Activated T-cell treated with anti-CD3 and anti-CD28 coated beads, Interleukin-2, amount 50 U/mL, for 24 hours (primary cell): ENCODE results near the gene LRSAM1.
"Not testable (repeated sequence)": the region's sequence is repeated elsewhere in the genome, so short reads cannot be mapped to it uniquely, and the experiment has no call there.

Source experiments
- DNase-seq: peaks from one replicate; pipeline ENCODE4 v3.0.0-alpha.2; 2020
- H3K27ac Mint-ChIP-seq: 2 replicates; pipeline ENCODE4 v1.8.0; 2020; ENCODE audit warnings: mild to moderate bottlenecking, mixed read lengths
- H3K27me3 Mint-ChIP-seq: 2 replicates; pipeline ENCODE4 v1.8.0; 2020; ENCODE audit warnings: mixed read lengths
- H3K36me3 Mint-ChIP-seq: 2 replicates; pipeline ENCODE4 v1.8.0; 2020; ENCODE audit warnings: low read depth, mixed read lengths
- H3K4me1 Mint-ChIP-seq: 2 replicates; pipeline ENCODE4 v1.8.0; 2020; ENCODE audit warnings: low read depth, mixed read lengths
- H3K4me3 Mint-ChIP-seq: 2 replicates; pipeline ENCODE4 v1.8.0; 2020; ENCODE audit warnings: mild to moderate bottlenecking, moderate library complexity, mixed read lengths
- H3K9me3 Mint-ChIP-seq: 2 replicates; pipeline ENCODE4 v1.8.0; 2020; ENCODE audit warnings: mixed read lengths

The LRSAM1 gene

DNA sequence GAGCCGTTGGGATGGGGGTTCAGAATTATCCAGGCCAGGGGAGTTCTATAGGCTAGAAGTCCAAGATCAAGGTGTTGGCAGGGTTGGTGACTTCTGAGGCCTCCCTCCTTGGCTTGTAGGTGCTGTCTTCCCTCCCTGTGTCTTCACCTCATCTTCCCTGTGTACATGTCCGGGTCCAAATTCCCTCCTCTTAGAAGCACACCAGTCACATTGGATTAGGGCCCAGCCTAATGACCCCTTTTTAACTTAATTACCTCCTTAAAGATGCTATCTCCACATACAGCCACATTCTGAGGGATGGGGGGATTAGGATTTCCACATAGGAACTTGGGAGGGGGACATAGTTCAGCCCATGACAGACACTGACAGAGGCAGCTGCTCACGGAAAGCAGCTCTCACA, 12.1 kb downstream of the LRSAM1 start:
- Mint-ChIP-seq H3K27ac (no peak overlapping the region), H3K9me3 (no peaks in the 10 kb centered on the region), H3K4me1 (no peaks in the 10 kb centered on the region), H3K4me3 (no peak overlapping the region), H3K27me3 (no peaks in the 10 kb centered on the region), H3K36me3 (peaks cover 83% of the 10 kb centered on the region)
- no peak for DNase-seq

GRCh38 chr9:127463911-127464310, 12.6 kb downstream of the LRSAM1 start:
- H3K36me3 Mint-ChIP-seq: peaks cover 83% of the 10 kb centered on the region
- H3K27ac Mint-ChIP-seq: no peak overlapping the region
- no peaks in the 10 kb centered on the region for H3K9me3 Mint-ChIP-seq
- DNase-seq: no peak
- H3K4me1 Mint-ChIP-seq: no peaks in the 10 kb centered on the region
- H3K27me3 Mint-ChIP-seq: no peaks in the 10 kb centered on the region
- no peak overlapping the region for H3K4me3 Mint-ChIP-seq

DNA sequence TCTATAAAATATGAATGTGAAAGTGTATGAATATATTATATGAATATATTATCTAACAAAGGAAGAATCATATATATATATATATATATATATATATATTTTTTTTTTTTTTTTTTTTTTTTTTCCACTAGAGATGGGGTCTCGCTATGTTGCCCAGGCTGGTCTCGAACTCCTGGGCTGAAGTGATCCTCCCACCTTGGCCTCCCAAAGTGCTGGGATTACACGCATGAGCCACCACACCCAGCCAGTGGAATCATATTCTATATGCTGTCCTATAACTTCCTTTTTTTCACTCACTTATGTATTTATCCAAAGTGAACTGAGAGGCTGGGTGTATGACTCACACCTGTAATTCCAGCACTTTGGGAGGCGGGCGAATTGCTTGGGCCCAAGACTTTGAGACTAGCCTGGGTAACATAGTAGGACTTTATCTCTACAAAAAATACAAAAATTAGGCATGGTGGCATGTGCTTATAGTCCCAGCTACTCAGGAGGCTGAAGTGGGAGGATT, 15.2 kb downstream of the LRSAM1 start:
- not testable (repeated sequence) for H3K27ac Mint-ChIP-seq, H3K4me3 Mint-ChIP-seq, H3K9me3 Mint-ChIP-seq, H3K27me3 Mint-ChIP-seq, DNase-seq, H3K4me1 Mint-ChIP-seq
- H3K36me3 Mint-ChIP-seq: peaks cover 80% of the 10 kb centered on the region

GRCh38 chr9:127467621-127468020, 16.3 kb downstream of the LRSAM1 start:
- Mint-ChIP-seq H3K27ac (no peak overlapping the region), H3K27me3 (no peaks in the 10 kb centered on the region), H3K4me1 (peaks cover 1% of the 10 kb centered on the region), H3K4me3 (no peak overlapping the region), H3K9me3 (no peaks in the 10 kb centered on the region), H3K36me3 (peaks cover 69% of the 10 kb centered on the region)
- DNase-seq: no peak

- no peak overlapping the region for H3K27ac Mint-ChIP-seq
- H3K4me1 Mint-ChIP-seq: peaks cover 1% of the 10 kb centered on the region
Measured at GRCh38 chr9:127470662-127471061, 19.4 kb downstream of the LRSAM1 start.

GRCh38 chr9:127473501-127473900, 22.2 kb downstream of the LRSAM1 start:
- Mint-ChIP-seq H3K27ac (no peak overlapping the region), H3K4me1 (peaks cover 1% of the 10 kb centered on the region), H3K36me3 (peaks cover 58% of the 10 kb centered on the region), H3K4me3 (no peak overlapping the region), H3K27me3 (no peaks in the 10 kb centered on the region), H3K9me3 (no peaks in the 10 kb centered on the region)
- no peak for DNase-seq

More at GRCh38 chr9:127470662-127471061, 19.4 kb downstream of the LRSAM1 start:
- H3K36me3 Mint-ChIP-seq: peaks cover 67% of the 10 kb centered on the region
- H3K27me3 Mint-ChIP-seq: no peaks in the 10 kb centered on the region
- DNase-seq: no peak
- no peak overlapping the region for H3K4me3 Mint-ChIP-seq
- no peaks in the 10 kb centered on the region for H3K9me3 Mint-ChIP-seq

- Mint-ChIP-seq H3K36me3 (peaks cover 60% of the 10 kb centered on the region), H3K27ac (no peak overlapping the region), H3K27me3 (no peaks in the 10 kb centered on the region), H3K4me1 (peaks cover 1% of the 10 kb centered on the region), H3K4me3 (no peak overlapping the region), H3K9me3 (no peaks in the 10 kb centered on the region)
- no peak for DNase-seq
Measured at GRCh38 chr9:127473932-127474331, 22.6 kb downstream of the LRSAM1 start.

- peaks cover 60% of the 10 kb centered on the region for H3K36me3 Mint-ChIP-seq
Measured at GRCh38 chr9:127474592-127474991, 23.3 kb downstream of the LRSAM1 start.

GRCh38 chr9:127479507-127480081, 28.3 kb downstream of the LRSAM1 start:
- H3K27me3 Mint-ChIP-seq: no peaks in the 10 kb centered on the region
- no peak overlapping the region for H3K4me3 Mint-ChIP-seq
- H3K36me3 Mint-ChIP-seq: peaks cover 69% of the 10 kb centered on the region
- no peaks in the 10 kb centered on the region for H3K9me3 Mint-ChIP-seq
- no peaks in the 10 kb centered on the region for H3K4me1 Mint-ChIP-seq
- H3K27ac Mint-ChIP-seq: no peak overlapping the region
- DNase-seq: no peak

More at GRCh38 chr9:127474592-127474991, 23.3 kb downstream of the LRSAM1 start:
- no peak overlapping the region for H3K27ac Mint-ChIP-seq
- no peak overlapping the region for H3K4me3 Mint-ChIP-seq
- DNase-seq: no peak
- H3K9me3 Mint-ChIP-seq: no peaks in the 10 kb centered on the region
- peaks cover 1% of the 10 kb centered on the region for H3K4me1 Mint-ChIP-seq
- no peaks in the 10 kb centered on the region for H3K27me3 Mint-ChIP-seq

- Mint-ChIP-seq H3K27me3 (no peaks in the 10 kb centered on the region), H3K9me3 (no peaks in the 10 kb centered on the region), H3K36me3 (peaks cover 83% of the 10 kb centered on the region), H3K4me1 (no peaks in the 10 kb centered on the region), H3K27ac (no peak overlapping the region), H3K4me3 (no peak overlapping the region)
- no peak for DNase-seq
Measured at GRCh38 chr9:127482662-127483061, 31.4 kb downstream of the LRSAM1 start.

- Mint-ChIP-seq H3K27me3 (no peaks in the 10 kb centered on the region), H3K4me3 (no peak overlapping the region), H3K27ac (no peak overlapping the region), H3K36me3 (peaks cover 81% of the 10 kb centered on the region), H3K9me3 (no peaks in the 10 kb centered on the region), H3K4me1 (no peaks in the 10 kb centered on the region)
- DNase-seq: no peak
Measured at GRCh38 chr9:127485995-127486394, 34.7 kb downstream of the LRSAM1 start.

DNA sequence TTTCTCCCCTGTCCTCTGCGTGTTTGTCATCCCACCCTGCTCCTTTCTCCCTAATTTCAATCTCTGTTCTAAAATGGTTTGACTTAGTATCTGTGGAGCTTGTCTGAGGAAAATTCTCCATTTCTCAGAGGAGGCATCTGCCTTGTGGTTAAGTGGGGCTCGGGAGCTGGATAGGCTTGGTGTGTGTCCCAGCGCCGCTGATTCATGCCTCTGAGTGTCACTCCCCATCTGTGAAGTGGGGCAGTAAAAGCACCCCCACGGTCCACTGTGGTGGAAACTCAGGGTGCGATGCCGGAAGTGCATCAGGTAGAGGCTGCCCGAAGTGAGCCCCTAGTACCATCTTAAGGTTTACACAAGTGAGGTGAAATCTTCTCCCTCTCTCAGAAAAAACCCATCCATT, 37.6 kb downstream of the LRSAM1 start:
- Mint-ChIP-seq H3K4me1 (no peaks in the 10 kb centered on the region), H3K9me3 (no peaks in the 10 kb centered on the region), H3K36me3 (peaks cover 86% of the 10 kb centered on the region), H3K4me3 (no peak overlapping the region), H3K27ac (no peak overlapping the region), H3K27me3 (no peaks in the 10 kb centered on the region)
- no peak for DNase-seq

DNA sequence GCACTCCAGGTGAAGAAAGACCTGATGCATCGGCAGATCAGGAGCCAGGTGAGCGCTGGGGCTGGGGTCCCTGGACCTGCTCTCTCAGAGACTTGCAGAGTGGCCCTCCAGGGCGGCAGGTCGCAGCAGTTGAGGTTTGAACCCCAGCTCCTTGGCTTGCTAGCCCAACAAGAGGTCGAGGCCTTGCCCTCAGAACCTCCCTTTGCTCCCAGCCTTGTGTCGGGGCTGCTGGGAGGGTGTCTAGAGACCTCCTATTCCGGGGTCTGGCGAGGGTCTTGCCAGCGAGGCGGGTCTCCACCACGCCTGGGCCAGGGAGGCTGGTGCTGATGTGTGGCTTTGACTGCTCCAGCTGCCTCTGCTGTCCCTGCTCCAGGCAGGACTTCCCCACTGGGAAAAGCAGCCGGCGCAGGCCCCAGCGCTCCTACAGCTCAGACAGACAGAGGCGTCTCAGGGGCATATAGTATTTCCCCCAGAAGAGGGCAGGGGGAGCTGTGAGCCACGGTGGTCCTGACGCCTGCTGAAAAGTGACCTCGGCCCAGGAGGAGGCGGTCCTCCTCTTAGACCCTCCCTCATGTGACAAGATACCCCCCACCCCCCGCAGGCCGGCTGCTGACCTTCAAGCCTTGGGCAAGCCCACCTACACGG, 38.3 kb downstream of the LRSAM1 start:
- Mint-ChIP-seq H3K4me1 (no peaks in the 10 kb centered on the region), H3K9me3 (no peaks in the 10 kb centered on the region), H3K4me3 (no peak overlapping the region), H3K36me3 (peaks cover 84% of the 10 kb centered on the region), H3K27me3 (no peaks in the 10 kb centered on the region), H3K27ac (no peak overlapping the region)
- no peak for DNase-seq

GRCh38 chr9:127490535-127491230, 39.4 kb downstream of the LRSAM1 start:
- Mint-ChIP-seq H3K4me3 (no peak overlapping the region), H3K9me3 (no peaks in the 10 kb centered on the region), H3K27me3 (no peaks in the 10 kb centered on the region), H3K27ac (no peak overlapping the region), H3K4me1 (no peaks in the 10 kb centered on the region), H3K36me3 (peaks cover 82% of the 10 kb centered on the region)
- no peak for DNase-seq

- Mint-ChIP-seq H3K9me3 (no peaks in the 10 kb centered on the region), H3K27me3 (no peaks in the 10 kb centered on the region), H3K36me3 (peaks cover 82% of the 10 kb centered on the region), H3K4me3 (no peak overlapping the region), H3K4me1 (no peaks in the 10 kb centered on the region), H3K27ac (no peak overlapping the region)
- no peak for DNase-seq
Measured at GRCh38 chr9:127491516-127491915, 40.2 kb downstream of the LRSAM1 start.
